Measurements from ENCODE around the gene GREB1L.

Gene GREB1L

GRCh38 chr18:21513292-21513691, 271.3 kb downstream of the GREB1L start:
- DNase-seq (ENCODE audit: extremely low spot score, insufficient read length, low read depth) (no peak), FAIRE-seq (no peak)

DNA sequence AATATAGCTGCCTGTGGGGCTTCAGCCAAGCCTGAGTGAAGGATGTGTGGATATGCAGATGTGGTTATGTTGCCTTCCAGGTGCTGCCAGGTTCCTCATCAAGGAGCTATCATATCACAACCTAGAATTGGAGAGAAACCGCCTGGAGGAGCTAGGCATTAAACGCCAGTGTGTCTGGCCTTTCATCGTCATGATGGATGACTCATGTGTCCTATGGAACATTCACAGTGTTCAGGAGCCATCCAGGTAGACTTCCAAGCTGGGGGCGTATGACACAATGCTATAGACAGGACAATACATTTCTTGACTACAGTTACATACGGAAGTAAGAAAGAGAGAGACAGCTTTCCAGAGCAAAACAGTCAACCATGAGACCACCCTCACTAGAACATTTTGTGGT, 271.7 kb downstream of the GREB1L start:
- DNase-seq (ENCODE audit: extremely low spot score, insufficient read length, low read depth), result no peak
- FAIRE-seq, result no peak

GRCh38 chr18:21522530-21522929, 280.5 kb downstream of the GREB1L start:
- no peak for DNase-seq (ENCODE audit: extremely low spot score, insufficient read length, low read depth)
- FAIRE-seq, result no peak

DNA sequence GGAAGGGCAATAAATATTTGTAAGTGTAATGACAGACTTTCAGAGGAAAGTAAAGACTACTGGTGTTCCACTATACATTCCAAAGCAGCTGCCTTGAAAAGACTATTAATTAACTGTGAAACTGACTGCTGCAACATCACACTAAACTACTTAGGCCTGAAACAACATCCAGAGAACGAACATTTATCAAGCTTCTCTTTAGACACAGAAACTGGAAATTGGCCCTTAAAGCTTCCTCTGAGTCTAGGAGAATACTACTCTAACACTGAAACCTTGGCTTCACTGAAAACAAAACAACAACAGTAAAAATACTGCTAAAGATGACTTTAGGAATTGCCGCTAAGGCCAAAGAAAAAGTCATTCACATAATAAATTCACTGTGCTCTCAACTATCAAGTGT, 283.9 kb downstream of the GREB1L start:
- DNase-seq (ENCODE audit: extremely low spot score, insufficient read length, low read depth), result no peak
- no peak for FAIRE-seq

- DNase-seq (ENCODE audit: extremely low spot score, insufficient read length, low read depth) (no peak), FAIRE-seq (no peak)
These were observed 284.4 kb downstream of the GREB1L start for GRCh38 chr18:21526463-21526862.

DNA sequence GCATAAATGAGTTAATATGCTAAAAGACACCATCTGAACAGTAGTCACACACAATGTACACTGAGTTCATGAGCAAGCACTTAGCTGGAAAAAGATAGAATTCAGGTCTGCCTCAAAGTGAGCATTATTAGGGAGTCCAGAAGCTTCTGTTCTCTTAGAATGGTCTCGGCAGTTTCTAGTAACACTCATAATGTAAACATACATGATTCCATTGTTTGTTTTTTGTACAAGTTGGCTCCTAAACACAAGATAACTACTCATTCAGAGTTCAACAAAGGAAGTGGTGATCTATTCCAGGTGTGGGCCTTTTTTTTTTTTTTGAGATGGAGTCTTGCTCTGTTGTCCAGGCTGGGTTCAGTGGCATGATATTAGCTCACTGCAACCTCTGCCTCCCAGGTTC, 292.3 kb downstream of the GREB1L start:
- DNase-seq (ENCODE audit: extremely low spot score, insufficient read length, low read depth) (no peak), FAIRE-seq (no peak)

DNA sequence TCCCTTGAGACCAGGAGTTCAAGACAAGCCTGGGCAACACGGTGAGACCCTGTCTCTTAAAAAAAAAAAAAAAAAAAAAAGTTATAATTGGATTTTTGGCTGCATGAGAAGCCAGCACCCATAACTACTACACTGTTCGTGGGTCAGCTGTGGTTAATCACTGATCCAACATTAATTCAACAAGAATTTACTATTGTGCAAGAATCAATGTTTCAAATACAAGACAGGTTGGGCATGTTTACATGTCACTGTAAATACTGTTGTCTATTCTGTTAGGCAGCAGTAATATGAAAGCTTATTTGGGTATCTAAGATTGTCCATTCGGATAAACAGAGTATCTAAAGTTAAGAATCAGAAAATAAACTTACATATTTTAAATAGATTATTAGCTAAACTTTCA, 296.2 kb downstream of the GREB1L start:
- no peak for FAIRE-seq
- DNase-seq (ENCODE audit: extremely low spot score, insufficient read length, low read depth), result no peak

DNA sequence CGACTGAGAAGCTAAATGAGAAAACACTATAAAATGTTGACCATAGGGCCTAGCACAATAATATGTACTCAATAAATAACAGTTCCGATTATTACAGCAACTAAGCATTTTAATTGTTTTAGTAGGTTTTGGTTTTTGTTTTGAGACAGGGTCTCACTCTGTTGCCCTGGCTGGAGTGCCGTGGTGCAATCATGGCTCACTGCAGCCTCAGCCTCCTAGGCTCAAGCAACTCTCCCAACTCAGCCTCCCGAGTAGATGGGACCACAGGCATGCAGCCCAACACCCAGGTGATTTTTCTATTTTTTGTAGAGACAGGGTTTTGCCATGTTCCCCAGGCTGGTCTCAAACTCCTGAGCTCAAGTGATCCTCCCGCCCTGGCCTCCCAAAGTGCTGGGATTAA, 304.4 kb downstream of the GREB1L start:
- DNase-seq (ENCODE audit: extremely low spot score, insufficient read length, low read depth) (no peak), FAIRE-seq (no peak)

DNA sequence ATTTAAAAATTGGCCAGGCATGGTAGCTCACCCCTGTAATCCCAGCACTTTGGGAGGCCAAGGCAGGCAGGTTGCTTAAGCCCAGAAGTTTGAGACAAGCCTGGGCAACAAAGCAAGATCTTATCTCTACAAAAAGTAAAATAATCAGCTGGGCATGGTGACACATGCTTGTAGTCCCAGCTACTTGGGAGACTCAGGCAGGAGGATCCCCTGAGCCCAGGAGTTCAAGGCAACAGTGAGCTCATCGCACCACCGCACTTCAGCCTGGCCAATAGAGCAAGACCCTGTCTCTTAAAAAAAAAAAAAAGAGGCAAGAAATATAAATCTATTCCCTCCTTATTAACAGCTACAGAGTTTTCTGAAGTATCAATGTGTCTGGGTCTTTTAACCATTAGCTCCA, 306.6 kb downstream of the GREB1L start:
- FAIRE-seq (no peak), DNase-seq (ENCODE audit: extremely low spot score, insufficient read length, low read depth) (no peak)

DNA sequence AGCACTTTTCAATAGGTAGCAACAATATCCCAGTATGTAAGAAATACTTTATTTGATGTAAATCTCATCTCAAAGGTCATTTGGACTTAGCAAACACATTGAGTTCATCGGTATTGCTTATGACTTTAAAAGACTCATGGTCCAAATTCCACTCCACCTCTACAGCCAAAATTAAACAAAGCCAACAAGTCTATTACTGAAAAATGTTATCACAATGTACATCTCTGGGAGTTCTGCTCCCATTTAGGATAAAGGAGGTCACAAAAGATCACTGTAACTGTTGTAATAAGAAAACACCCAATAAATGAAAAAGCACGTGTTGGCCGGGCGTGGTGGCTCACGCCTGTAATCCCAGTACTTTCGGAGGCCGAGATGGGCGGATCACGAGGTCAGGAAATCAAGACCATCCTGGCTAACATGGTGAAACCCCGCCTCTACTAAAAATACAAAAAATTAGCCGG, 308.5 kb downstream of the GREB1L start:
- no peak for DNase-seq (ENCODE audit: extremely low spot score, insufficient read length, low read depth)

DNA sequence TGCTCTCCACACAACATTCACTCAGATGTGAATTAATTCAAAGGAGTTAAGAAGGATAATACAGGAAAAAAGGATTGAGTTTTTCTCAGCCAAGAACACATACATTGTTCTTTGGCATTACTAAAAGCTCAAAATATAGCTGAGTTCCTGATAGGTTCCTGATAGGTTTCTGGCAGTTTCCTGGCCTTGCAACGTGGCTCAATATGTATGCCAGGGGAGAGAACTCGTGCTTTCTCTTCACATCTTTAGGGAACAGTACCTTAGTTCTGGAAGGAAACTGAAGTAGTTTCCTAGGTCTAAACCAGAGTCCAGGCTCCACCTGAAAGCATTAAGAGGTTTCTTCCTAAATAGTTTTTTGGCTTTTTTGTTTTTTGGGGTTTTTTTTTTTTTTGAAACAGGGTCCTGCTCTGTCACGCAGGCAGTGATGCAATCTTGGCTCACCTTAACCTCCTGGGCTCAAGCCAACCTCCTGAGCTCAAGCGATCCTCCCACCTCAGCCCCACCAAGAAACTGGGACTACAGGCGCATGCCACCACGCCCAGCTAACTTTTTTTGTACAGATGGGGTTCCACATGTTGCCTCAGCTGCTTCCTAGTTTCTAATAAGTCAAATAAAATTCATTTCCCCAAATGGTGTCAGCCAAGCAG, 315.7 kb downstream of the GREB1L start:
- DNase-seq (ENCODE audit: extremely low spot score, insufficient read length, low read depth), result no peak
- no peak for FAIRE-seq

More for the DNA sequence above, 308.5 kb downstream of the GREB1L start:
- no peak for FAIRE-seq

- FAIRE-seq (no peak), DNase-seq (ENCODE audit: extremely low spot score, insufficient read length, low read depth) (no peak)
These were observed 317.2 kb downstream of the GREB1L start for GRCh38 chr18:21559195-21559594.

- DNase-seq (ENCODE audit: extremely low spot score, insufficient read length, low read depth), result no peak
- FAIRE-seq, result no peak
These were observed 329.7 kb downstream of the GREB1L start for GRCh38 chr18:21571772-21572171.

Data from GM18507 (cell line).